GM18505 (cell line): ENCODE results near the gene LRPAP1.

Source experiments
- ATAC-seq: cut with Tn5 transposase; IDR thresholded peaks from one replicate; pipeline ENCODE4 v1.9.1; 2021; ENCODE audit not compliant: unreplicated experiment
- POLR2A ChIP-seq: IDR thresholded peaks from 4 replicates; pipeline ENCODE4 v1.6.1; 2011; ENCODE audit warnings: borderline replicate concordance; ENCODE audit not compliant: insufficient read depth, insufficient read length; ENCODE audit errors: extremely low read depth

Gene LRPAP1

GRCh38 chr4:3485011-3485791, 47.0 kb downstream of the LRPAP1 start:
- ATAC-seq, result no peak
- no peak for TF ChIP-seq POLR2A

- no peak for TF ChIP-seq POLR2A
Measured at GRCh38 chr4:3484057-3484973, 47.9 kb downstream of the LRPAP1 start.

GRCh38 chr4:3483471-3483921, 48.7 kb downstream of the LRPAP1 start:
- ATAC-seq, result no peak
- no peak for TF ChIP-seq POLR2A

More at GRCh38 chr4:3484057-3484973, 47.9 kb downstream of the LRPAP1 start:
- no peak for ATAC-seq

GRCh38 chr4:3482707-3483106, 49.5 kb downstream of the LRPAP1 start:
- no peak for ATAC-seq
- no peak for TF ChIP-seq POLR2A

GRCh38 chr4:3481783-3482393, 50.3 kb downstream of the LRPAP1 start:
- ATAC-seq, result no peak
- TF ChIP-seq POLR2A, result no peak

GRCh38 chr4:3481113-3481531, 51.1 kb downstream of the LRPAP1 start:
- TF ChIP-seq POLR2A, result no peak
- ATAC-seq, result no peak

- no peak for ATAC-seq
- no peak for TF ChIP-seq POLR2A
Measured at GRCh38 chr4:3480528-3481112, 51.6 kb downstream of the LRPAP1 start.

GRCh38 chr4:3479358-3480101, 52.7 kb downstream of the LRPAP1 start:
- ATAC-seq, result no peak
- TF ChIP-seq POLR2A, result no peak

GRCh38 chr4:3478446-3479357, 53.5 kb downstream of the LRPAP1 start:
- no peak for TF ChIP-seq POLR2A
- no peak for ATAC-seq

- ATAC-seq, result no peak
- no peak for TF ChIP-seq POLR2A
Measured at GRCh38 chr4:3477750-3478430, 54.3 kb downstream of the LRPAP1 start.

GRCh38 chr4:3476936-3477749, 55.1 kb downstream of the LRPAP1 start:
- no peak for ATAC-seq
- no peak for TF ChIP-seq POLR2A

GRCh38 chr4:3476341-3476747, 55.9 kb downstream of the LRPAP1 start:
- TF ChIP-seq POLR2A, result no peak
- no peak for ATAC-seq
